ENCODE data around the gene MRPL10. TPM values are rescaled to one million over a fixed set of nuclear protein-coding genes. Genes with fewer than 3 reads are reported as not detected.

MRPL10 gene
- total RNA-seq, 3 donors from 2014 or later: 35.0 to 43.5 (median 36.7) TPM

DNA sequence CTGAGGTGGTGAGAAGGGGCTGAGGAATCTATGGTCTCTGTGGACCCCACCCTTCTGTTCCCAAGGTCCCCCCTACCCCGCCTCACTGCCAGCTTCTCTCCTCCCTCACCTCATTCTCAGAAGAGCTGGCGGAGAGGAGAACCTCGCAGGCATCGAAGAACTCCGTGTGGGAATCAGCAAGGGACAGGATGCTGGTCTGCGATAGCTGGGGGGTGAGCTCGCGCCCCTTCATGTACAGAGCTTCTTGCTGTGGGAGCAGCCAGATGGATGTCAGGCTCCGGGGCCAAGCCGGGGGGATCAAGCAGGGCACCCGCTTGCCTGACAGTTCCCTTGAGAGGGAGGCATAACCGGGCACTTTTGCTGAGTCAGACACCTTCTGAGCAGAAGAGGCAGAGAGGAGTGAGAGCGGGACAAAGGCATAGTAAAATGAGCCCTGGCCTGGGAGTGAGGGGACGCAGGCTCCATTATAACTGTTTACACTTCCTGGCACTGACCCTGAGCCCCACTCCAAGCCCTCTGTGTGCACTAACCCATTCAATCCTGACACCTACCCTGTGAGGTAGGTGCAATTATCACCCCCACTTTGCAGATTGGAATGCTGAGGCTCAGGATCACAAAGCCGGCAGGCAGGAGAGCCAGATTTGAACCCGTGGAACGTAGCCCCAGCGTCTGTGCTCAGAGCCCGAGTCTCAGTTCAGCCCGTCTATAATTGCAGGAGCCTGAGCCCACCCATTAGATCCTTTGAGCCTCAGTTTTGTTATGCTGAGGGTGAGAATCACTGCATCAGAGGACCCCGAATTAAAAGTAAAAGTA is 16.0 kb downstream of the MRPL10 start:
- H3K27ac ChIP-seq: no peak overlapping the region
- H3K4me1 ChIP-seq: no peaks in the 10 kb centered on the region
- H3K9me3 ChIP-seq: no peaks in the 10 kb centered on the region
- H3K4me3 ChIP-seq: no peak overlapping the region
- intact Hi-C loops (cut with DNase I; ENCODE audit: low total_unique reads): no loop called here
- DNase-seq (ENCODE audit: low spot score in 2 of 2): no peak
- H3K27me3 ChIP-seq: no peaks in the 10 kb centered on the region
- TF ChIP-seq CTCF (IDR thresholded peaks at IDR 0.05): no peak
- no peak for TF ChIP-seq POLR2AphosphoS5 (IDR thresholded peaks at IDR 0.05)
- TF ChIP-seq POLR2A (IDR thresholded peaks at IDR 0.05): no peak
- H3K36me3 ChIP-seq: no peaks in the 10 kb centered on the region

DNA sequence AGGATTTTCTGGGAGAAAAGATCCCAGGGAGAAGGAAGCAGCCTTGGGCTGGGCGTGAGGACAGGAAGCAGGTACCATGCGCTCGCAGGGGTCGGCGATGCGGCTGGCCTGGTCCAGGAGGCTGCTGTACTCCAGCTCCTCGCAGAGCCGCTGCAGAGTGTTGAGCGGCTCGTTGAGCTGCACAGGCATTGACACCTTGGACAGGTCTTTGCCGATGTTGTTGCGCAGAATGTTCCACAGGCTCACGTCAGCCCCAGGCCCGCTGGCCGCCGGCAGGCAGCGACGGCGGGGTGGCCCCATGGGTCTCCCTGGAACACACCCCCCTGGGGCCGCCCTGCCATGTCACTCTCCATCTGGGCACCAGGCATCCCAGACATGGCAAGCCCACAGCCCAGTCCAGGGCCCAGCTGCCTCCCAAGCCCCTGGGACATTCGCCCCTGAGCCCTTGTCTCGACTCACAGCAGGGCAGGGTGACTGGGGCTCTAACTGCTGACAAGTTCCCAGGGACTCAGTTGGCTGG is 17.8 kb downstream of the MRPL10 start:
- no peak for DNase-seq (ENCODE audit: low spot score in 2 of 2)
- no peaks in the 10 kb centered on the region for H3K27me3 ChIP-seq
- TF ChIP-seq POLR2A (IDR thresholded peaks at IDR 0.05): no peak
- no peak for TF ChIP-seq POLR2AphosphoS5 (IDR thresholded peaks at IDR 0.05)
- no peak for TF ChIP-seq CTCF (IDR thresholded peaks at IDR 0.05)
- no peak overlapping the region for H3K4me3 ChIP-seq
- no peaks in the 10 kb centered on the region for H3K4me1 ChIP-seq
- H3K9me3 ChIP-seq: no peaks in the 10 kb centered on the region
- H3K27ac ChIP-seq: no peak overlapping the region
- H3K36me3 ChIP-seq: no peaks in the 10 kb centered on the region
- intact Hi-C loops (cut with DNase I; ENCODE audit: low total_unique reads): no loop called here

DNA sequence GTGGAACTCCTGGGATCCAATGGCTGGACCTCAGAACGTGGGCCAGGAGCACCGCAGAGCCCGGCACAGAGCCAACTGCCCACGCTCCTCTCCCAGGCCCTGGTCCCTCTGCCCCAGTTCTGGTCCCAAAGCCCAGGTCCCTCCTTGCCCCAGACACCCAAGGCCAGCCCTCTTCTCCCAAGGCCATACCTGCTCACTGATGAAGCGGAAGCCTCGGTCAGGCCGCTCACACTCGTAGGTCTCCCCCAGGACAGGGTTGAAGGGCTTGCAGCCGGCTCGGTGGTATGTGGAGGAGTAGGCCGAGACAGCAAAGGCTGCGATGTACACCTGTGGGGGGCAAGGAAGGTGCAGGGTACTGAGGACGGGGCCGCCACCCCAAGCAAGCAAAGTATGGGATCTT is 18.3 kb downstream of the MRPL10 start:
- Histone ChIP-seq H3K27ac (no peak overlapping the region), H3K36me3 (no peaks in the 10 kb centered on the region), H3K4me1 (no peaks in the 10 kb centered on the region), H3K9me3 (no peaks in the 10 kb centered on the region), H3K27me3 (no peaks in the 10 kb centered on the region), H3K4me3 (no peak overlapping the region)
- TF ChIP-seq CTCF (IDR thresholded peaks at IDR 0.05) (no peak), POLR2AphosphoS5 (IDR thresholded peaks at IDR 0.05) (no peak), POLR2A (IDR thresholded peaks at IDR 0.05) (no peak)
- intact Hi-C loops (cut with DNase I; ENCODE audit: low total_unique reads): no loop called here
- no peak for DNase-seq (ENCODE audit: low spot score in 2 of 2)

GRCh38 chr17:47812146-47812920 is 19.0 kb downstream of the MRPL10 start:
- no peak for DNase-seq (ENCODE audit: low spot score in 2 of 2)
- H3K27ac ChIP-seq: no peak overlapping the region
- no peaks in the 10 kb centered on the region for H3K36me3 ChIP-seq
- no peak overlapping the region for H3K4me3 ChIP-seq
- TF ChIP-seq CTCF (IDR thresholded peaks at IDR 0.05) (no peak), POLR2A (IDR thresholded peaks at IDR 0.05) (no peak), POLR2AphosphoS5 (IDR thresholded peaks at IDR 0.05) (no peak)
- intact Hi-C loops (cut with DNase I; ENCODE audit: low total_unique reads): no loop called here
- no peaks in the 10 kb centered on the region for H3K4me1 ChIP-seq
- no peaks in the 10 kb centered on the region for H3K9me3 ChIP-seq
- no peaks in the 10 kb centered on the region for H3K27me3 ChIP-seq

- H3K9me3 ChIP-seq: no peaks in the 10 kb centered on the region
- no peak overlapping the region for H3K4me3 ChIP-seq
- H3K27ac ChIP-seq: no peak overlapping the region
- TF ChIP-seq POLR2AphosphoS5 (IDR thresholded peaks at IDR 0.05): no peak
- no peaks in the 10 kb centered on the region for H3K27me3 ChIP-seq
- H3K4me1 ChIP-seq: no peaks in the 10 kb centered on the region
- intact Hi-C loops (cut with DNase I; ENCODE audit: low total_unique reads): no loop called here
- no peaks in the 10 kb centered on the region for H3K36me3 ChIP-seq
- DNase-seq (ENCODE audit: low spot score in 2 of 2): no peak
Measured at GRCh38 chr17:47811709-47812108, 19.6 kb downstream of the MRPL10 start.

All from breast epithelium (tissue), 4 donors.